ENCODE results near the gene STKLD1.

The STKLD1 gene

GRCh38 chr9:133415170-133415569, 39.0 kb downstream of the STKLD1 start:
- no peaks in the 10 kb centered on the region for H3K9me3 ChIP-seq (replicated peaks in 1 of 11)
- H3K4me3 ChIP-seq, result no peak overlapping the region
- peak overlapping the region in 7 of 11 experiments; percentile 6 to 93 (median 91); a peak in 11 of 22 replicates for H3K9ac ChIP-seq
- peaks cover 6 to 72% (median 65%) of the 10 kb centered on the region in 11 experiments; a peak in 20 of 22 replicates for H4K20me1 ChIP-seq
- no peaks in the 10 kb centered on the region for H3K27me3 ChIP-seq
- peak overlapping the region in 10 of 11 experiments; percentile 90 to 99 (median 98); a peak in 16 of 22 replicates for H3K4me2 ChIP-seq
- no peak for TF ChIP-seq Cebpa-rat (IDR thresholded peaks at IDR 0.05)
- no peak overlapping the region for H3K27ac ChIP-seq
- peaks cover 29 to 47% (median 41%) of the 10 kb centered on the region in 10 experiments for H3K4me1 ChIP-seq
- H3K36me3 ChIP-seq, result peaks cover 50 to 67% (median 64%) of the 10 kb centered on the region in 11 experiments

DNA sequence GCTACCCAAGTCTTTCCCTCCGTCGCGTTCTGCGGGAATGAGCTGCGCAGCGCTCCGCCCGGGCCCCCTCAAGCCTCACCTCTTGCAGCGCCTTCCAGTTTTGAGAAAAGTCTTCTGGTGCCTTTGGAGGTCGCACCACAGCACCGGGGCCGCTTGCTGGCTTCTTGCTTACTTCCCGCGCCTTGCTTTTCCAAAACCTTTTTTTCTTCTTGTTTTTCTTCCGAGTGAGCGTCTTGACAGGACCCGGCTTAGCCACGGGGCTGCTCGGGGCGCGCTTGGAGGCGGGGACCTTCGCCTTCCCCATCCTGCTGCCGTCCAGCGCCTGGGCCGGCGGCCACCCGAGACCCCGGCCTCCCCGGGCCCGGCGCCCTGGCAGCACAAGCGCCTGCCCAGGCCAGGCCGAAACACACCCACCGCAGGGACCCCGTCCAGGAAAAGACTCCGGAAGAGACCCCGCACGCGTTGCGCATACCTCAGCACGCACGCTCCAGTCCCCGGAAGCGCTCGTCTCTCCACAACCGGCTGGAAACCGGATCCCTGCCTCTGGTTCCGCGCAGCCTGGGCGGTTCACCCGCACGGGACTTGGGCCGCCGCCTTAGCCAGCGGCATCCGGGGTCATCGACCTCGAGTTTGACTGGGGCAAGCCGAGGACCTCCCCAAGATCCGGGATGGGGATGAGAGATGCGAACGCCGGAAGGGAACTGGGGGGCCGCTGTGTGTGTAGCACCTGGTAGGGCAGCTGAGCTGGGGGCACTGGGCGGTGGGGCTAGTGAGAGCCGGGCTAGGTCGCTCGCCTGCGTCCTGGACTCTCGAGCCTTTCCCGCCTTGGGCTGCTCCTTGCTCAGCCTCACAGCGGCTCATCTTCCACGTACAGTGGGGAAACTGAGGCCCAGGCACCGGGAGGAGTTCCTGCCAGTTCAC, 41.6 kb downstream of the STKLD1 start, which contains the start of gene REXO4:
Gene REXO4, minus strand, starts transcription at position 470 of the 921 bp plus-strand sequence. Its CDS starts 166 bp downstream, at position 304.
- peak within 1 kb of the TSS; percentile 80 to 93 (median 89) for H3K9ac ChIP-seq
- H4K20me1 ChIP-seq, result peaks cover 6 to 45% (median 40%) of the 10 kb centered on the region in 11 experiments; a peak in 20 of 22 replicates
- peaks cover 24 to 40% (median 38%) of the 10 kb centered on the region in 11 experiments for H3K36me3 ChIP-seq
- H3K4me2 ChIP-seq, result peak within 1 kb of the TSS; percentile 90 to 99 (median 98)
- TF ChIP-seq Cebpa-rat (IDR thresholded peaks at IDR 0.05), result no peak
- H3K4me1 ChIP-seq, result peaks cover 30 to 57% (median 49%) of the 10 kb centered on the region in 10 experiments
- no peaks in the 10 kb centered on the region for H3K27me3 ChIP-seq
- H3K27ac ChIP-seq, result peak within 1 kb of the TSS; percentile 79 to 94 (median 90)
- H3K4me3 ChIP-seq, result peak within 1 kb of the TSS; percentile 84 to 98 (median 89)
- no peaks in the 10 kb centered on the region for H3K9me3 ChIP-seq (replicated peaks in 1 of 11)

DNA sequence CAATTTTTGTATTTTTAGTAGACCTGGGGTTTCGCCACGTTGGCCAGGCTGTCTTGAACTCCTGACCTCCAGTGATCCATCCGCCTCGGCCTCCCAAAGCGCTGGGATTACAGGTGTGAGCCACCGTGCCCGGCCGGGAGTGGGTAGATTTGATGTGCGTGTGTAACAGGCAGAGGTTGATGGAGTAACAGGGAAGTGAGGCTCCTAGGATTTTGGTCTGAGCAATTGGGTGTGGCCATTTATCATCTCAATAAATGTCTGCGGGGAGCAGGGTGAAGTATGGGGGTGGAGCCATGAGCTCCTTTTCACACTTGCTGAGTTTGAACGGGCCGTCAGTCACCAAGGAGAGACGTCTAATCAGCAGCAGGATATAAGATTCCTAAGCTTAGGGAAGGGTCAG, 42.8 kb downstream of the STKLD1 start:
- H3K4me2 ChIP-seq, result peak overlapping the region; percentile 90 to 99 (median 98)
- peak overlapping the region in 9 of 10 experiments; percentile 84 to 98 (median 89); a peak in 10 of 20 replicates for H3K4me3 ChIP-seq

DNA sequence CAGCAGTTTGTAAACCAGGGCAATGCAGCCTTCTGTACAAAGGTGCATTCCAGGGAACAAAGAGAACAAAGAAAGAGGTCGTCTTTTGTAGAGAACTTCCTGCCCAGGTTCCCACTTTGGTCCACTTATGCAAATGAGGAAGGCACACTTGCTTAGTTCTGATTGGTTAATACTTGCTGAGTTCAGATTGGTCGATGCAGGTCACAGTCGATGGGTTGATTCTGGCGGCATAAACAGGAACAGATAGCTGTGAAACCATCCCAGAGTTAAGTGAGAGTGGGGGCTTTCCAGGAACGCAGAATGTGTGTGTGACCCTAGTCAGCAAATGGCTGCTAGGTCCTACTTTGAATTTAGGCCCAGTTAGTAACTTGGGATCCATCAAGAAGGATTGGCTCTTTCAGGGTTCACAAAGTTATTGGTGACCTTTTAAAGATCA, 44.2 kb downstream of the STKLD1 start:
- Histone ChIP-seq H3K4me2 (peak overlapping the region in 9 of 11 experiments; percentile 4 to 98 (median 98); a peak in 18 of 22 replicates), H3K36me3 (peaks cover 0 to 14% (median 12%) of the 10 kb centered on the region in 11 experiments; a peak in 20 of 22 replicates), H3K9ac (no peak overlapping the region), H4K20me1 (peaks cover 0 to 19% (median 14%) of the 10 kb centered on the region in 11 experiments; a peak in 19 of 22 replicates), H3K4me3 (0 out of 20 replicates have a peak overlapping the region, but pooled peaks of 1 of the 10 experiments have one; percentile 18), H3K27me3 (peaks cover 0 to 3% (median 0%) of the 10 kb centered on the region in 11 experiments; a peak in 4 of 22 replicates), H3K9me3 (replicated peaks in 1 of 11) (no peaks in the 10 kb centered on the region), H3K4me1 (peaks cover 30 to 52% (median 46%) of the 10 kb centered on the region in 10 experiments), H3K27ac (peak overlapping the region in 2 of 11 experiments; percentile 12 to 16; a peak in 1 of 22 replicates)
- no peak for TF ChIP-seq Cebpa-rat (IDR thresholded peaks at IDR 0.05)

More for the DNA sequence above, 42.8 kb downstream of the STKLD1 start:
- Histone ChIP-seq H3K4me1 (peaks cover 30 to 57% (median 49%) of the 10 kb centered on the region in 10 experiments), H3K27me3 (no peaks in the 10 kb centered on the region), H3K27ac (peak overlapping the region in 4 of 11 experiments; percentile 8 to 90 (median 88); a peak in 5 of 22 replicates), H3K9ac (peak overlapping the region in 3 of 11 experiments; percentile 87 to 92 (median 90); a peak in 6 of 22 replicates), H3K9me3 (replicated peaks in 1 of 11) (no peaks in the 10 kb centered on the region), H3K36me3 (peaks cover 12 to 28% (median 26%) of the 10 kb centered on the region in 11 experiments), H4K20me1 (peaks cover 2 to 33% (median 28%) of the 10 kb centered on the region in 11 experiments; a peak in 20 of 22 replicates)
- TF ChIP-seq Cebpa-rat (IDR thresholded peaks at IDR 0.05), result no peak

GRCh38 chr9:133421615-133422542, 45.7 kb downstream of the STKLD1 start, which contains the start of gene ADAMTS13:
Gene ADAMTS13, plus strand, starts transcription at chr9:133422367. Its CDS starts 77 bp downstream, at chr9:133422444.
- Histone ChIP-seq H3K4me2 (peak within 1 kb of the TSS in 2 of 11 experiments; percentile 19 to 98; a peak in 1 of 22 replicates), H3K4me1 (peaks cover 15 to 37% (median 32%) of the 10 kb centered on the region in 10 experiments), H4K20me1 (peaks cover 0 to 5% (median 0%) of the 10 kb centered on the region in 11 experiments; a peak in 5 of 22 replicates), H3K27me3 (peaks cover 3 to 18% (median 14%) of the 10 kb centered on the region in 11 experiments; a peak in 21 of 22 replicates), H3K9ac (peak within 1 kb of the TSS in 3 of 11 experiments; percentile 1 to 48 (median 11); a peak in 5 of 22 replicates), H3K36me3 (no peaks in the 10 kb centered on the region), H3K27ac (peak within 1 kb of the TSS in 1 of 11 experiments; percentile 5; a peak in 1 of 22 replicates), H3K4me3 (no peak within 1 kb of the TSS), H3K9me3 (replicated peaks in 1 of 11) (no peaks in the 10 kb centered on the region)
- no peak for TF ChIP-seq Cebpa-rat (IDR thresholded peaks at IDR 0.05)

DNA sequence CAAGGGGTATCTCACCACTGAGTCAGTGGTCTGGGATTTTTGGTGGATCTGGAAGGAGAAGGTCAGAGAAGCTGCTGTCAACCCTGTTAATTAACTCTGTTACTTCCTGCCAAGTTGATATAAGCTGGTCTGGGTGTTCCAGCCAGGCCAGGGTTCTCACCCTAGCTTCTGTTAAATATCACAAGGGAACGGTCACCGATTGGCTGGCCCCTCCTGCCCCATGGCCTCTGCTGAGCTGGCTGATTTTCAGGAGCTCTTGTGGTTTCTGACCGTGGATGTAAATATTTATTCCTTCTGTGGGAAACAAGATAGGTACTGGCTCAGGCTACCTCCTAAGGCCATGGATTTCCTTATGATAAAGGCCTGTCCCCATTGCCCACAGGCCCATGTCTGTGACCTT, 47.0 kb downstream of the STKLD1 start:
- Histone ChIP-seq H3K36me3 (no peaks in the 10 kb centered on the region), H3K9me3 (replicated peaks in 1 of 11) (peaks cover 6 to 12% (median 10%) of the 10 kb centered on the region in 11 experiments; a peak in 17 of 22 replicates), H3K27ac (no peak overlapping the region), H4K20me1 (no peaks in the 10 kb centered on the region), H3K4me3 (no peak overlapping the region), H3K4me2 (no peak overlapping the region), H3K9ac (peak overlapping the region in 2 of 11 experiments; percentile 11 to 48; a peak in 4 of 22 replicates), H3K4me1 (peaks cover 13 to 34% (median 28%) of the 10 kb centered on the region in 10 experiments), H3K27me3 (peaks cover 17 to 31% (median 28%) of the 10 kb centered on the region in 11 experiments)
- no peak for TF ChIP-seq Cebpa-rat (IDR thresholded peaks at IDR 0.05)

GRCh38 chr9:133424187-133424586, 48.0 kb downstream of the STKLD1 start:
- no peak overlapping the region for H3K9ac ChIP-seq
- peaks cover 3 to 24% (median 18%) of the 10 kb centered on the region in 10 experiments for H3K4me1 ChIP-seq
- TF ChIP-seq Cebpa-rat (IDR thresholded peaks at IDR 0.05), result no peak
- no peaks in the 10 kb centered on the region for H3K36me3 ChIP-seq
- H4K20me1 ChIP-seq, result no peaks in the 10 kb centered on the region
- H3K9me3 ChIP-seq (replicated peaks in 1 of 11), result peaks cover 6 to 12% (median 10%) of the 10 kb centered on the region in 11 experiments; a peak in 17 of 22 replicates
- peaks cover 26 to 41% (median 37%) of the 10 kb centered on the region in 11 experiments for H3K27me3 ChIP-seq
- no peak overlapping the region for H3K27ac ChIP-seq
- H3K4me3 ChIP-seq, result no peak overlapping the region
- H3K4me2 ChIP-seq, result no peak overlapping the region

Data from BLaER1 treated with 17β-estradiol and CSF1 and Interleukin-3, amounts not matched to agents 10 nM and 100 nM (cell line).